Loucy (cell line): ENCODE data around the gene CEP164.

ENCODE experiments used
- EZH2phosphoT487 ChIP-seq: fragments of 200-600 bp; IDR thresholded peaks from 2 replicates; pipeline ENCODE4 v1.6.1; 2018; ENCODE audit warnings: antibody characterized with exemption, mild to moderate bottlenecking, moderate library complexity, borderline replicate concordance
- TF ChIP-seq, protein P1 (sequence below): fragments of 200-600 bp; sonication (generic); conservative IDR thresholded peaks from 2 replicates; pipeline ENCODE4 v1.5.1; 2014; ENCODE audit warnings: mild to moderate bottlenecking, antibody characterized with exemption, low read length

DNA sequence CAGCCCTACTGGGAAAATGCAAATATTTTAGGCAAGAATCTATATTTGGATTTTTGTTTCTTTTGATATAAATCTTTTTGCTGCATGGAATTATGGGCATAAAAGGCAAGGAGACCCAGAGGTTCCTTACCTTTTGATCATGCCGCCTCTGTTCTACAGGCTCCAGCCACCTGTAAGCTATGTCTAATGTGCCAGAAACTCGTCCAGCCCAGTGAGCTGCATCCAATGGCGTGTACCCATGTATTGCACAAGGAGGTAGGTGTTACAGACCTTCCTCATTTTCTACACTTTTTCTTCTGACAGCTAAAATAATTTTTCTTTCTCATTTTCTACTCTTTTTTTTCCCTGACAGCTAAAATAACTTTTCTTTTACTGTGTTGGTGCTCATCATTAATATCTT, 44.7 kb upstream of the CEP164 start:
- TF ChIP-seq, protein P1, sequence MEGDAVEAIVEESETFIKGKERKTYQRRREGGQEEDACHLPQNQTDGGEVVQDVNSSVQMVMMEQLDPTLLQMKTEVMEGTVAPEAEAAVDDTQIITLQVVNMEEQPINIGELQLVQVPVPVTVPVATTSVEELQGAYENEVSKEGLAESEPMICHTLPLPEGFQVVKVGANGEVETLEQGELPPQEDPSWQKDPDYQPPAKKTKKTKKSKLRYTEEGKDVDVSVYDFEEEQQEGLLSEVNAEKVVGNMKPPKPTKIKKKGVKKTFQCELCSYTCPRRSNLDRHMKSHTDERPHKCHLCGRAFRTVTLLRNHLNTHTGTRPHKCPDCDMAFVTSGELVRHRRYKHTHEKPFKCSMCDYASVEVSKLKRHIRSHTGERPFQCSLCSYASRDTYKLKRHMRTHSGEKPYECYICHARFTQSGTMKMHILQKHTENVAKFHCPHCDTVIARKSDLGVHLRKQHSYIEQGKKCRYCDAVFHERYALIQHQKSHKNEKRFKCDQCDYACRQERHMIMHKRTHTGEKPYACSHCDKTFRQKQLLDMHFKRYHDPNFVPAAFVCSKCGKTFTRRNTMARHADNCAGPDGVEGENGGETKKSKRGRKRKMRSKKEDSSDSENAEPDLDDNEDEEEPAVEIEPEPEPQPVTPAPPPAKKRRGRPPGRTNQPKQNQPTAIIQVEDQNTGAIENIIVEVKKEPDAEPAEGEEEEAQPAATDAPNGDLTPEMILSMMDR = no peak
- TF ChIP-seq EZH2phosphoT487 = no peak
